Liver (tissue), 3 donors: Measurements from ENCODE around the gene CELSR1.

Source experiments
- CTCF ChIP-seq: fragments of 150-350 bp; IDR thresholded peaks from 2 replicates; pipeline ENCODE4 v1.5.1; 2017; ENCODE audit warnings: improper control_type of control experiment, low read depth, low read length; ENCODE audit not compliant: missing input control
- EGR1 ChIP-seq, 2 donors: IDR thresholded peaks; 2 replicates each; pipeline ENCODE4 v1.6.1; 2016 to 2018; ENCODE audit warnings: antibody characterized with exemption in 2 of 2, low read depth in 2 of 2
- FOXA1 ChIP-seq: IDR thresholded peaks from 2 replicates; pipeline ENCODE4 v1.6.1; 2016; ENCODE audit warnings: antibody characterized with exemption
- HNF4A ChIP-seq, 2 donors: conservative IDR thresholded peaks; 2 replicates each; pipeline ENCODE4 v1.6.1; 2016; ENCODE audit warnings: antibody characterized with exemption in 2 of 2, mild to moderate bottlenecking in 2 of 2
- HNF4G ChIP-seq: IDR thresholded peaks from 2 replicates; pipeline ENCODE4 v1.6.1; 2016; ENCODE audit warnings: antibody characterized with exemption
- JUND ChIP-seq, 2 donors: IDR thresholded peaks; 2 replicates each; pipeline ENCODE4 v1.6.1; 2016; ENCODE audit warnings: antibody characterized with exemption in 2 of 2
- RAD21 ChIP-seq, 2 donors: IDR thresholded peaks; 2 replicates each; pipeline ENCODE4 v1.6.1; 2016; ENCODE audit warnings: antibody characterized with exemption in 2 of 2, mild to moderate bottlenecking in 2 of 2
- RXRA ChIP-seq, 2 donors: IDR thresholded peaks; 2 replicates each; pipeline ENCODE4 v1.6.1; 2017 to 2018; ENCODE audit warnings: antibody characterized with exemption in 2 of 2, mild to moderate bottlenecking in 1 of 2
- SP1 ChIP-seq: IDR thresholded peaks from 2 replicates; pipeline ENCODE4 v1.6.1; 2018; ENCODE audit warnings: antibody characterized with exemption, mild to moderate bottlenecking
- TAF1 ChIP-seq: conservative IDR thresholded peaks from 2 replicates; pipeline ENCODE4 v1.6.1; 2016; ENCODE audit warnings: antibody characterized with exemption, mild to moderate bottlenecking
- YY1 ChIP-seq: IDR thresholded peaks from 2 replicates; pipeline ENCODE4 v1.6.1; 2016; ENCODE audit warnings: antibody characterized with exemption, mild to moderate bottlenecking
- TF ChIP-seq, protein P1 (sequence below): IDR thresholded peaks from 2 replicates; pipeline ENCODE4 v1.6.1; 2016; ENCODE audit warnings: antibody characterized with exemption
- TF ChIP-seq, protein P2 (sequence below): IDR thresholded peaks from 2 replicates; pipeline ENCODE4 v1.6.1; 2016; ENCODE audit warnings: antibody characterized with exemption, mild to moderate bottlenecking
- TF ChIP-seq, protein P3 (sequence below): IDR thresholded peaks from 2 replicates; pipeline ENCODE4 v1.6.1; 2016; ENCODE audit warnings: antibody characterized with exemption
- donor health status: healthy.
- donor health status: healthy.

DNA sequence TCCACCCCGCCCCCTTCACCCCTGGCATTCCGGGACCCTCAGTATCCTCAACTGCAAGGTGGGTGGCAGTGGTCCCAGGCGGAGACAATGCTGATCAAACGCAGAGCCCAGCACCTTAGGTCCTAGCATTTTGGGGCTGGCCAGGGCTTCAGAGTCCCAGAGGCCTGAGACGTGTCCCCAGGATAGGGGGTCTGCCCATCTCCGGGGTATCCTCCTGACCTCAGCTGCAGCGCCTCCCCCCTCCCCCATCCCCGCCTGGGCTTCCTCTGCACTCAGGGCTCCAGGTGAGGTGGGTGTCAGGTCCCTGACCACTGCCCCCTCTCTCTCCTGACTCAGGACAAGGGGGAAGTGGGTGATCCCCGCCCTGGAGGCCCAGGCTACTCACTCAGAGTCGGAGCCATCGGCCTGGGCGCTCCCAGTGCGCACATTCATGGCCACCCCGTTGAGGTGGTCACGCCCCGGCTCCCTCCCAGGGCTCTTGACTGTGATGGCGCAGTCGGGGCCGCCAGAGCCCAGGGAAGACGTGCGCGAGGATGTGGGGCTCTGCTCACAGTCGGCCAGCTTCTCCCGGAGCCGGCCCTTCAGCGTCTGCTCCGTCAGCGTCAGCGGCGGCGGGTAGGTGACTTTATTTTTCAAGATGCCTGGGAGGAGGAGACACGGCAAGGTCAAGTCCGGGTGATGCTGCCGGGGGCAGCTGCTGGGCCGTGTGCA is 173.7 kb downstream of the CELSR1 start:
- TF ChIP-seq, protein P1, sequence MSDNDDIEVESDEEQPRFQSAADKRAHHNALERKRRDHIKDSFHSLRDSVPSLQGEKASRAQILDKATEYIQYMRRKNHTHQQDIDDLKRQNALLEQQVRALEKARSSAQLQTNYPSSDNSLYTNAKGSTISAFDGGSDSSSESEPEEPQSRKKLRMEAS, result no peak
- no peak for TF ChIP-seq JUND (IDR thresholded peaks at IDR 0.05)
- TF ChIP-seq RAD21 (IDR thresholded peaks at IDR 0.05), result no peak
- TF ChIP-seq CTCF, result no peak
- TF ChIP-seq, protein P2, sequence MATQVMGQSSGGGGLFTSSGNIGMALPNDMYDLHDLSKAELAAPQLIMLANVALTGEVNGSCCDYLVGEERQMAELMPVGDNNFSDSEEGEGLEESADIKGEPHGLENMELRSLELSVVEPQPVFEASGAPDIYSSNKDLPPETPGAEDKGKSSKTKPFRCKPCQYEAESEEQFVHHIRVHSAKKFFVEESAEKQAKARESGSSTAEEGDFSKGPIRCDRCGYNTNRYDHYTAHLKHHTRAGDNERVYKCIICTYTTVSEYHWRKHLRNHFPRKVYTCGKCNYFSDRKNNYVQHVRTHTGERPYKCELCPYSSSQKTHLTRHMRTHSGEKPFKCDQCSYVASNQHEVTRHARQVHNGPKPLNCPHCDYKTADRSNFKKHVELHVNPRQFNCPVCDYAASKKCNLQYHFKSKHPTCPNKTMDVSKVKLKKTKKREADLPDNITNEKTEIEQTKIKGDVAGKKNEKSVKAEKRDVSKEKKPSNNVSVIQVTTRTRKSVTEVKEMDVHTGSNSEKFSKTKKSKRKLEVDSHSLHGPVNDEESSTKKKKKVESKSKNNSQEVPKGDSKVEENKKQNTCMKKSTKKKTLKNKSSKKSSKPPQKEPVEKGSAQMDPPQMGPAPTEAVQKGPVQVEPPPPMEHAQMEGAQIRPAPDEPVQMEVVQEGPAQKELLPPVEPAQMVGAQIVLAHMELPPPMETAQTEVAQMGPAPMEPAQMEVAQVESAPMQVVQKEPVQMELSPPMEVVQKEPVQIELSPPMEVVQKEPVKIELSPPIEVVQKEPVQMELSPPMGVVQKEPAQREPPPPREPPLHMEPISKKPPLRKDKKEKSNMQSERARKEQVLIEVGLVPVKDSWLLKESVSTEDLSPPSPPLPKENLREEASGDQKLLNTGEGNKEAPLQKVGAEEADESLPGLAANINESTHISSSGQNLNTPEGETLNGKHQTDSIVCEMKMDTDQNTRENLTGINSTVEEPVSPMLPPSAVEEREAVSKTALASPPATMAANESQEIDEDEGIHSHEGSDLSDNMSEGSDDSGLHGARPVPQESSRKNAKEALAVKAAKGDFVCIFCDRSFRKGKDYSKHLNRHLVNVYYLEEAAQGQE, result no peak
- no peak for TF ChIP-seq TAF1
- TF ChIP-seq EGR1 (IDR thresholded peaks at IDR 0.05; ENCODE audit: low read depth in 2 of 2), result no peak
- no peak for TF ChIP-seq YY1
- TF ChIP-seq FOXA1, result no peak
- TF ChIP-seq, protein P3, sequence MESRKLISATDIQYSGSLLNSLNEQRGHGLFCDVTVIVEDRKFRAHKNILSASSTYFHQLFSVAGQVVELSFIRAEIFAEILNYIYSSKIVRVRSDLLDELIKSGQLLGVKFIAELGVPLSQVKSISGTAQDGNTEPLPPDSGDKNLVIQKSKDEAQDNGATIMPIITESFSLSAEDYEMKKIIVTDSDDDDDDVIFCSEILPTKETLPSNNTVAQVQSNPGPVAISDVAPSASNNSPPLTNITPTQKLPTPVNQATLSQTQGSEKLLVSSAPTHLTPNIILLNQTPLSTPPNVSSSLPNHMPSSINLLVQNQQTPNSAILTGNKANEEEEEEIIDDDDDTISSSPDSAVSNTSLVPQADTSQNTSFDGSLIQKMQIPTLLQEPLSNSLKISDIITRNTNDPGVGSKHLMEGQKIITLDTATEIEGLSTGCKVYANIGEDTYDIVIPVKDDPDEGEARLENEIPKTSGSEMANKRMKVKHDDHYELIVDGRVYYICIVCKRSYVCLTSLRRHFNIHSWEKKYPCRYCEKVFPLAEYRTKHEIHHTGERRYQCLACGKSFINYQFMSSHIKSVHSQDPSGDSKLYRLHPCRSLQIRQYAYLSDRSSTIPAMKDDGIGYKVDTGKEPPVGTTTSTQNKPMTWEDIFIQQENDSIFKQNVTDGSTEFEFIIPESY, result no peak
- TF ChIP-seq HNF4G, result no peak
- TF ChIP-seq HNF4A (conservative IDR thresholded peaks at IDR 0.05), result no peak
- no peak for TF ChIP-seq SP1
- TF ChIP-seq RXRA (IDR thresholded peaks at IDR 0.05), result no peak
